SK-MEL-5 (cell line): ENCODE data around the gene CC2D1A. TPM values are rescaled to one million over a fixed set of nuclear protein-coding genes. Genes with fewer than 3 reads are reported as not detected.

Source experiments
- DNase-seq: peaks from one replicate; pipeline ENCODE4 v3.0.0-alpha.2; 2016; ENCODE audit warnings: low read depth, low spot score
- in situ Hi-C: cut with HindIII; loops from 2 replicates; pipeline ENCODE4 v1.10.0; 2016; ENCODE audit warnings: low sequenced_read_pairs, high pct_unique_total_duplicates, low pct_unique_long_range_greater_than_20kb
- total RNA-seq: library from RNA; depleted of rRNA; stranded (reverse); fragments of >200 nt; shearing (Covaris generic); gene quantifications from 2 replicates; pipeline ENCODE4 v1.2.3, GENCODE V29; 2014

The CC2D1A gene
- total RNA-seq, 1 experiment from 2014 or later: 11.0 TPM

- peak; percentile 98 for DNase-seq
- in situ Hi-C loops: no loop called here
Observed at GRCh38 chr19:13952154-13952930, 46.3 kb downstream of the CC2D1A start, which contains the start of gene DCAF15. Gene DCAF15 (plus strand): TSS chr19:13952509. CDS start chr19:13952513, 4 bp downstream.

- in situ Hi-C loops: no loop called here
- DNase-seq: peak; percentile 6
Observed at GRCh38 chr19:13952931-13953531, 47.0 kb downstream of the CC2D1A start.

- no peak for DNase-seq
- in situ Hi-C loops: no loop called here
Observed at GRCh38 chr19:13954185-13954584, 48.2 kb downstream of the CC2D1A start.

- no peak for DNase-seq
- in situ Hi-C loops: no loop called here
Observed at GRCh38 chr19:13955662-13956364, 49.8 kb downstream of the CC2D1A start.

- in situ Hi-C loops: no loop called here
- DNase-seq: peak; percentile 13
Observed at GRCh38 chr19:13956365-13956744, 50.4 kb downstream of the CC2D1A start.

- in situ Hi-C loops: no loop called here
Observed at GRCh38 chr19:13957051-13957450, 51.0 kb downstream of the CC2D1A start.

GRCh38 chr19:13958043-13958442 is 52.0 kb downstream of the CC2D1A start:
- in situ Hi-C loops: no loop called here
- DNase-seq: no peak

More at GRCh38 chr19:13957051-13957450, 51.0 kb downstream of the CC2D1A start:
- DNase-seq: no peak

GRCh38 chr19:13959141-13959961 is 53.4 kb downstream of the CC2D1A start:
- in situ Hi-C loops: no loop called here

GRCh38 chr19:13959962-13960862 is 54.2 kb downstream of the CC2D1A start:
- DNase-seq: peak; percentile 9
- in situ Hi-C loops: no loop called here

More at GRCh38 chr19:13959141-13959961, 53.4 kb downstream of the CC2D1A start:
- no peak for DNase-seq

- DNase-seq: no peak
- in situ Hi-C loops: no loop called here
Observed at GRCh38 chr19:13960863-13961784, 55.1 kb downstream of the CC2D1A start.

- in situ Hi-C loops: no loop called here
- DNase-seq: no peak
Observed at GRCh38 chr19:13961826-13962698, 56.1 kb downstream of the CC2D1A start.

- no peak for DNase-seq
- in situ Hi-C loops: no loop called here
Observed at GRCh38 chr19:13962699-13963602, 57.0 kb downstream of the CC2D1A start.

GRCh38 chr19:13963603-13964105 is 57.7 kb downstream of the CC2D1A start:
- in situ Hi-C loops: no loop called here
- no peak for DNase-seq

GRCh38 chr19:13964776-13965175 is 58.8 kb downstream of the CC2D1A start:
- no peak for DNase-seq
- in situ Hi-C loops: no loop called here
